Right lung (tissue), 10 donors: Measurements from ENCODE around the gene AZI2. TPM values are rescaled to one million over a fixed set of nuclear protein-coding genes. Genes with fewer than 3 reads are reported as not detected.

ENCODE experiments used
- DNase-seq, 2 donors: peaks; one replicate each; pipeline ENCODE4 v3.0.0-alpha.2; 2013
- long read RNA-seq, 8 donors: transcript quantifications; one replicate each; lab custom pipeline, GENCODE V29; 2026
- polyA plus RNA-seq, 5 donors: library from polyadenylated mRNA; unstranded; fragments of 120-200 nt; gene quantifications; one replicate each; pipeline versions ENCODE4 v1.2.1 to v1.2.3, GENCODE V29; 2013; ENCODE audit warnings: inconsistent platforms in 1 of 5, low replicate concordance in 1 of 5; ENCODE audit not compliant: insufficient read length in 5 of 5, insufficient read depth in 1 of 5

AZI2 gene, protein sequence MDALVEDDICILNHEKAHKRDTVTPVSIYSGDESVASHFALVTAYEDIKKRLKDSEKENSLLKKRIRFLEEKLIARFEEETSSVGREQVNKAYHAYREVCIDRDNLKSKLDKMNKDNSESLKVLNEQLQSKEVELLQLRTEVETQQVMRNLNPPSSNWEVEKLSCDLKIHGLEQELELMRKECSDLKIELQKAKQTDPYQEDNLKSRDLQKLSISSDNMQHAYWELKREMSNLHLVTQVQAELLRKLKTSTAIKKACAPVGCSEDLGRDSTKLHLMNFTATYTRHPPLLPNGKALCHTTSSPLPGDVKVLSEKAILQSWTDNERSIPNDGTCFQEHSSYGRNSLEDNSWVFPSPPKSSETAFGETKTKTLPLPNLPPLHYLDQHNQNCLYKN
- polyA plus RNA-seq: 100 to 1,000 TPM; 100 to 162 (median 126) TPM
- long read RNA-seq, donor 1, full-length matches to known transcripts: 40 of 182 reads
- long read RNA-seq, donor 1, partial matches to known transcripts: 105 of 182 reads
- long read RNA-seq, donor 1, other reads (novel, unspliced or antisense): 37 of 182 reads
- long read RNA-seq, donor 2, full-length matches to known transcripts: 25 of 25 reads
- long read RNA-seq, donor 2, partial matches to known transcripts: 0 of 25 reads
- long read RNA-seq, donor 2, other reads (novel, unspliced or antisense): 0 of 25 reads
- long read RNA-seq, donor 3, full-length matches to known transcripts: 24 of 110 reads
- long read RNA-seq, donor 3, partial matches to known transcripts: 10 of 110 reads
- long read RNA-seq, donor 3, other reads (novel, unspliced or antisense): 76 of 110 reads
- long read RNA-seq, donor 4, full-length matches to known transcripts: 14 of 14 reads
- long read RNA-seq, donor 4, partial matches to known transcripts: 0 of 14 reads
- long read RNA-seq, donor 4, other reads (novel, unspliced or antisense): 0 of 14 reads
- long read RNA-seq, donor 5, full-length matches to known transcripts: 37 of 37 reads
- long read RNA-seq, donor 5, partial matches to known transcripts: 0 of 37 reads
- long read RNA-seq, donor 5, other reads (novel, unspliced or antisense): 0 of 37 reads
- long read RNA-seq, donor 6, full-length matches to known transcripts: 48 of 48 reads
- long read RNA-seq, donor 6, partial matches to known transcripts: 0 of 48 reads
- long read RNA-seq, donor 6, other reads (novel, unspliced or antisense): 0 of 48 reads
- long read RNA-seq, donor 7, full-length matches to known transcripts: 40 of 40 reads
- long read RNA-seq, donor 7, partial matches to known transcripts: 0 of 40 reads
- long read RNA-seq, donor 7, other reads (novel, unspliced or antisense): 0 of 40 reads
- long read RNA-seq, donor 8, full-length matches to known transcripts: 13 of 13 reads
- long read RNA-seq, donor 8, partial matches to known transcripts: 0 of 13 reads
- long read RNA-seq, donor 8, other reads (novel, unspliced or antisense): 0 of 13 reads

GRCh38 chr3:28348629-28349468 lies at the start of gene AZI2, which contains the start of gene ZCWPW2:
AZI2 (minus strand) TSS chr3:28348824; CDS start chr3:28340617, 8,207 bp downstream.
ZCWPW2 (plus strand) TSS chr3:28348721; CDS start chr3:28413069, 64,348 bp downstream.
- peak; percentile 99 for DNase-seq

DNA sequence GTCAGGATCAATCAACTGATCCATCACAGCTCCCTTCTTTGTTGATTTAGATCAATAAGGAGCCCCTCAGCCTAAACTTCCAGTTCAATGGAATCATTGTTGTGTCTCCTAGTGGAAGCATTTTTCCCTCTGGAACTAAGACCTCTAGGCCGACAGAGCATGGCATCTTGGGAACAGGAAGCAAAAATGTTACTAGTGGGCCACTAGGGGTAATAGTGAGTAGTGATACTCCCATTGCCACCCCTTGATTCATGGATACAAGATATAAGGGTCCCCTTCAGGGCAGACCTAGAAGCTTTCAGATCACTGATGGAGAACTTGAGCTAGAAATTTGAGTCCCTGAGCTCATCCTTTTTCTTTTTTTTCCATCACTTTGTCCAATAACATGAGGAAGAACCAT lies 40.4 kb upstream of the AZI2 start:
- DNase-seq: no peak

GRCh38 chr3:28386049-28386448 lies 37.4 kb upstream of the AZI2 start:
- DNase-seq: no peak

GRCh38 chr3:28376424-28376823 lies 27.8 kb upstream of the AZI2 start:
- DNase-seq: peak; percentile 16 to 32

DNA sequence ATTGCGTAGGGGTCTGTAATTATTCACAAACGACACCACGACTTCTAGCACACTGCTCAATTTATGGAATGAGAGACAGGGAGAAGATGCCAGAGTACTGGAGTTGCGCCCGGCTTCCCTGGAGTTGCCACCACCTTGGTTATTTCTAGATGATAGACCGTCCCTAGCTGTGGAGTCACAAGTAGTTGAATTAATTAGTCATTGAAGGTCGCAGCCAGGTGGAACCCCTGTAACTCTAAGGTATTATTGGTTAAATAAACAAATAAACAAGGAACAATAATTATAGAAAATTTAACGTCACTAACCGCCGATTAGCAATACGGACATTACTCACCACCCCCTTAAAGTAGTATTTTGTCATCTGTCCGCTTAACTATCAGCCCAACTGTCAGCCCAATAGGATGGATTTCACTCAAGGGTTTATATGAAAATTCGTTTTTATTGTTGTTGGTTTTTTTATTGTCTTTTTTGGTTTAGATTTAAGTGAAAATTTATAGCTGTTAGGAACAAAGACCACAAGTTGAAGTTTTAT lies 911 bp upstream of the AZI2 start:
- DNase-seq: no peak

DNA sequence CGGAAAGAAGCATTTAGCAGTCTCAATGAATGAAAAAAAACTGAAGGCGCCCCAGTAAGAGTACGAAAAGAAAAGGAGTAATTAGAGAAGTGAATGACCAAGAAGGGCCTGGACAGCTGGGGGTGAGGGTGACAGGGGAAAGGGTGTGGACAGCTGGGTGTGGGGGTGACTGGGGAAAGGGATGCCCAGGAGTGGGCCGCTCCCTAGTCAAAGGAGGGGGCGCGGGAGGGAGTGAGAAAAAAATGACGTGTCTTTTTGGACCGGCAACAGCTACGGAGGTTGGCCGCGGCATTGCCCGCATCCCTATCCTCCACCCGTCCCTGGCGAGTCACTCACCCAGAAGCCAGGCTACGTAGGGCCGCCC lies 377 bp downstream of the AZI2 start:
- no peak for DNase-seq

- peak; percentile 59 to 70 for DNase-seq
Observed at GRCh38 chr3:28347374-28348264, 1.0 kb downstream of the AZI2 start.

GRCh38 chr3:28345690-28346089 lies 2.9 kb downstream of the AZI2 start:
- DNase-seq: no peak

GRCh38 chr3:28343144-28343543 lies 5.5 kb downstream of the AZI2 start:
- DNase-seq: no peak

GRCh38 chr3:28337230-28337629 lies 11.4 kb downstream of the AZI2 start:
- DNase-seq: no peak

DNA sequence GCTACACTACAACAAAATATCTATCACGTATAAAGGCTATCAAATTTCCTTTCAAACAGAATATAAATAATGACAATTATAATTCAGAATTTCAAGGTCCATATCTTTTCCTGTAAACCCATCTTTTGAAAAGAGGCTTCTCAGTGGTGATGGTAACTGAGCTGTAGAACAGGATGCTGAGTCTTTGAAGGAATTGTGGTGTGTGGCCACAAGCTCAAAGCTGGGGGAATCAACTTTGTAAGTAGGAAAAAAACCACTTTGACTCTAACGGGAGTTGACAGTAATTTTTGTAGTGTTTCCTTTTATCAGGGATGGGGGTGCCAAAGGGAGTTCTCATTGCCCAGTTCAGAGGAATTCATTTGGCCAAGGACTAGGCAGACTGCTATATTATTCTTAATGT lies 13.4 kb downstream of the AZI2 start:
- no peak for DNase-seq

DNA sequence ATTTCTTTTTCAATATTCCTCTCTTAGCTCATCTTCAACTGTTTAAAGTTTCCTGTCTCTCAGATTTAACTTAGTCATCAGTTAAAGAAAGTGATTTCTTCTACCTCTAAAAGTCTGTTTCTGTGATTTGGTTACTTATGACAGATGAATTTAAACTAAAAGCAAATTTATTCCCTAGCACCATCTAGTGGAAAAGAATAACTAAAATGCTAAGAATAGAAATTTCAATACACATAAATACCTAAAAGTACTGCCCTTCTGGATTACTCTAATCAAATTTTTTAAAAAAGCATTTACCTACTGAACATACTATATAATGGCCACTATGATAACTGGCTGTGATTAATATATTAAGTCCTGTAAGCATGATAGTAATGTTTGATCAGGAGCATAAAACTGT lies 14.1 kb downstream of the AZI2 start:
- DNase-seq: no peak

- peak in 1 of 2 donors; percentile 21 for DNase-seq
Observed at GRCh38 chr3:28328188-28329151, 20.2 kb downstream of the AZI2 start.

GRCh38 chr3:28326458-28326926 lies 22.1 kb downstream of the AZI2 start:
- no peak for DNase-seq

- no peak for DNase-seq
Observed at GRCh38 chr3:28322464-28322863, 26.2 kb downstream of the AZI2 start.

DNA sequence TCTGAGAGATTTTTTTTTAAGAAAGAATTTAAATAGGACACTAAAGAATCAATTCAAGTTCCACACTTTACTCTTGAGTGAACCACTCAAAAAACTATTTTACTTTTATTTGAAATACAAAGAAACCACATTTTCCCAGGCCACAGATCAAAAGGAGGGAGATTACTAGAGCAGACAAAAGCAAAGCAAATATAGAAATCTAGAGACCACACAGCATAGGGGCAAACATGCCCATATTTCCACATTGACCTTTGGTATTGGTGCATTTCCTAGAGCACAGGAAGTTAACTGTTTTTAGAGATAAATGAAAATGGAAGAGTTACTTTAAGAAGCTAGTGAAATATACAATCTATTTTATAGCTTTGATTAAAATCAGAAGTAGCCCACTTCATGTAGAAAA lies 27.6 kb downstream of the AZI2 start:
- no peak for DNase-seq

DNA sequence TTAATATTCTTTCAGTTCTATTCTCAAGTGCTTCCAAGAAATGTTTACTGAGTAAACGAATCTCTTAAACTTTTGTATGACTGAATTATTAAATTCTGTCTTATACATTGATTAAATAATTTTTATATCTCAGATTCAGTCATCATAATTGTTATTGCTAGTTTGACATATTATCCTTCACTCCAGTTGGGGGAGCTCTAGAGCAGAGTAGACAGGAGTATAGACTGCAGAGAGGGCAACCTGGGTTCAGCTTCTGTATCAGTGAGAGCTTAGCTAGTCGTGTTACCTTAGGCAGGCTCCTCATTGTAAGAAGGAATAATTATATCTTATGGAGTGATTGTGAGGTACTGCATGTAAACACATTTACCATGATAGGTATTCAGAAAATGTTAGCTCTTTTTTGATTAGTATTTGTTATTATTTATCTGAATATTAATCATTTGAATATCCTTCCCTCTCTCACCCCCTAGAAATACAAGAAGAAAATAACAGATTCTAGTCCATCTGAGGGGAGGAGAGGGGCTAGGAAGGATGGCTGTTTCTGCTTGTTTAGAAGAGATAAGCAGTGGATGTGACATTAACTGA lies 31.1 kb downstream of the AZI2 start:
- no peak for DNase-seq
